Brain microvascular endothelial cell (primary cell): Measurements from ENCODE around the gene ZNF79.

Experiments used
- DNase-seq: peaks from one replicate; pipeline ENCODE4 v3.0.0-alpha.2; 2020
- H3K27ac ChIP-seq: fragments of 250-450 bp; sonication (Bioruptor Pico); 2 replicates; pipeline ENCODE4 v1.5.1; 2020; ENCODE audit warnings: mild to moderate bottlenecking, moderate library complexity
- H3K27me3 ChIP-seq: fragments of 250-450 bp; sonication (Bioruptor Pico); replicated peaks from 2 replicates; pipeline ENCODE4 v1.5.1; 2020; ENCODE audit warnings: mild to moderate bottlenecking
- H3K36me3 ChIP-seq: fragments of 250-450 bp; sonication (Bioruptor Pico); replicated peaks from 2 replicates; pipeline ENCODE4 v1.5.1; 2020; ENCODE audit warnings: mild to moderate bottlenecking
- H3K4me3 ChIP-seq: 2 replicates; pipeline ENCODE4 v1.5.1; 2011; ENCODE audit warnings: low read depth, mild to moderate bottlenecking, control low read depth, low read length, moderate library complexity
- in situ Hi-C: cut with HindIII; loops from 2 replicates; pipeline ENCODE4 v1.10.0; 2017; ENCODE audit warnings: low sequenced_read_pairs, low pct_ligation_motif_present
- TF ChIP-seq, protein P1 (sequence below): IDR thresholded peaks from 2 replicates; pipeline ENCODE4 v1.5.1; 2011; ENCODE audit warnings: low read depth, mild to moderate bottlenecking, moderate library complexity, low read length, control low read depth, inconsistent platforms; ENCODE audit errors: missing control alignments

Gene ZNF79

DNA sequence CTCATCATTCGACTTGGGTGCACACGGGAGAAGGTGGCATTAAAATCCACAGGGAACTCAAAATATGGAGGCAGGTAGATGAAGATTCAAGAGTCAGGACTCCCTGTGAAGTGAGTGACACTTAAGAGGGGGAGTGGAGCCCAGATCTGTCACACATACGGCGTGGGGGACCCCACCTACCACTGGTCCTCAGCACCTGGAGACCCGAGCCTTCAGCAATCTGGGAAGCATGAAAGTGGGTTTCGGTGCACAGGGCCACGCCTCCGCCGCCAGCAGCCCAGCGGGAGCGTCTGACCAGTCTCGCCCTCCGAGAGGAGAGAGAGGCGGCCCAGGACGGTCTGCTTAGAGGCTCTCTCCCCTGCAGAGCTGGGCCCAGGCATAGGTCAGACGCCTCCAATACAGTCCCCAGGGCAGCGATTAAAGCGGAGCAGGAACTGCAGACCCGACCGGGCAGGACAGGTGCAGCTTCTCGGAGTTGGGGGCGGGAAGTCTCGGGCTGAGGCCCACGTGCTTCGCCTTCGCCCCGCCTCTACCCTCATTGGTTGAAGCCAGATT lies 27.9 kb upstream of the ZNF79 start:
- Histone ChIP-seq H3K27ac (no peak overlapping the region), H3K4me3 (peak overlapping the region; percentile 53), H3K36me3 (no peaks in the 10 kb centered on the region), H3K27me3 (no peaks in the 10 kb centered on the region)
- DNase-seq, result no peak
- TF ChIP-seq, protein P1, sequence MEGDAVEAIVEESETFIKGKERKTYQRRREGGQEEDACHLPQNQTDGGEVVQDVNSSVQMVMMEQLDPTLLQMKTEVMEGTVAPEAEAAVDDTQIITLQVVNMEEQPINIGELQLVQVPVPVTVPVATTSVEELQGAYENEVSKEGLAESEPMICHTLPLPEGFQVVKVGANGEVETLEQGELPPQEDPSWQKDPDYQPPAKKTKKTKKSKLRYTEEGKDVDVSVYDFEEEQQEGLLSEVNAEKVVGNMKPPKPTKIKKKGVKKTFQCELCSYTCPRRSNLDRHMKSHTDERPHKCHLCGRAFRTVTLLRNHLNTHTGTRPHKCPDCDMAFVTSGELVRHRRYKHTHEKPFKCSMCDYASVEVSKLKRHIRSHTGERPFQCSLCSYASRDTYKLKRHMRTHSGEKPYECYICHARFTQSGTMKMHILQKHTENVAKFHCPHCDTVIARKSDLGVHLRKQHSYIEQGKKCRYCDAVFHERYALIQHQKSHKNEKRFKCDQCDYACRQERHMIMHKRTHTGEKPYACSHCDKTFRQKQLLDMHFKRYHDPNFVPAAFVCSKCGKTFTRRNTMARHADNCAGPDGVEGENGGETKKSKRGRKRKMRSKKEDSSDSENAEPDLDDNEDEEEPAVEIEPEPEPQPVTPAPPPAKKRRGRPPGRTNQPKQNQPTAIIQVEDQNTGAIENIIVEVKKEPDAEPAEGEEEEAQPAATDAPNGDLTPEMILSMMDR, result no peak
- in situ Hi-C loops, result no loop called here

DNA sequence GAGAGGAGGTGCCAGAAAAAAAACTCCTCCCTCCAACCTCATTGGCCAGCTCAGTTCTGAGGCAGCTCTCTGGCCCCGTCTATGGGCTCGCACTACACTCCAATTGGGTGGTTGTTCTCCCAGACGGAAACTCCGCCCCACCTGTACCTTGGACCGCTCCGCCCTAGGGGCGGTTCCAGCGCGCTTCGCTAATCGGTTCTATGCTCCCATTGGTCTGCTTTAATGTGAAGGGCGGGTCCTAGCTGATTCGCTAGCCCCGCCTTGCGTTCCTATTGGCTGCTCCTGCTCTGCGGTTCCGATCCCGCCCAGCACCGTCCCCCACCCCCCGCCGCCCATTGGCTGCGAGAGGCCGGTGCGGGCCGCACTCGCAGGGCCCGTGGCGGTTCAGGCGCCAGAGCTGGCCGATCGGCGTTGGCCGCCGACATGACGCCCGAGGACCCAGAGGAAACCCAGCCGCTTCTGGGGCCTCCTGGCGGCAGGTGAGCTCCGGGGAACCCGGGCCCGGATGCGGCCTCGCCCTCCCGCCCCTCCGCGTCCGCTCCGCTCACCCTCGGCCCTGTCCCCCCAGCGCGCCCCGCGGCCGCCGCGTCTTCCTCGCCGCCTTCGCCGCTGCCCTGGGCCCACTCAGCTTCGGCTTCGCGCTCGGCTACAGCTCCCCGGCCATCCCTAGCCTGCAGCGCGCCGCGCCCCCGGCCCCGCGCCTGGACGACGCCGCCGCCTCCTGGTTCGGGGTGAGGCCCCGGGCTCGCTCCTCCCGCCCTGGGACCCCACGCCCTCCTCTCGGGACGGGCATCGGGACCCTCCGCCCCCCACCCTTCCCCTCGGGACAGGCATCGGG lies 27.2 kb upstream of the ZNF79 start, which contains the start of gene SLC2A8:
Gene SLC2A8 (plus strand): TSS at position 362 of the 838 bp plus-strand sequence. CDS start 62 bp downstream, at position 424.
- Histone ChIP-seq H3K4me3 (peak within 1 kb of the TSS; percentile 56), H3K36me3 (no peaks in the 10 kb centered on the region), H3K27me3 (no peaks in the 10 kb centered on the region), H3K27ac (peak within 1 kb of the TSS; percentile 2)
- in situ Hi-C loops, result no loop called here
- TF ChIP-seq, protein P1, result no peak
- peak; percentile 99 for DNase-seq

DNA sequence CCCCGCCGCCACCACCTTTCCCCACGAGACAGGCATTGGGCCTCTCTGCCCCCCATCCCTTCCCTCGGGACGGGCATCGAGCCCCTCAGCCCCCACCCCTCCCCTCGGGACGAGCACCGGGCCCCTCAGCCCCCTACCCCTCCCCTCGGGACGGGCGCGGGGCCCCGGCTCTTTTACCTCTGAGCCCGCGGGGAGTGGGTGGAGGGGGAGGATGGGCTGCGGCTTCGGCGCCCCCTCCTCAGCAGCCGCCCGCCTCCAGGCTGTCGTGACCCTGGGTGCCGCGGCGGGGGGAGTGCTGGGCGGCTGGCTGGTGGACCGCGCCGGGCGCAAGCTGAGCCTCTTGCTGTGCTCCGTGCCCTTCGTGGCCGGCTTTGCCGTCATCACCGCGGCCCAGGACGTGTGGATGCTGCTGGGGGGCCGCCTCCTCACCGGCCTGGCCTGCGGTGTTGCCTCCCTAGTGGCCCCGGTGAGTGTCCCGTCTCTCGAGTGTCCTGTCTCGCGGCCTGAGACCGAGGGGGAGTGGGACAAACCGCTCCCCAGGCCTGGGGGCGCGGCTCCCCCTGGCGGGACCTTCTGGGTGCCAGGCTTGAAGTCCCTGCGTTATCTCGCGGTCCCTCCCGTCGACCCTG lies 26.4 kb upstream of the ZNF79 start:
- Histone ChIP-seq H3K4me3 (peak overlapping the region; percentile 56), H3K27me3 (no peaks in the 10 kb centered on the region), H3K27ac (no peak overlapping the region), H3K36me3 (no peaks in the 10 kb centered on the region)
- in situ Hi-C loops, result no loop called here
- peak; percentile 11 for DNase-seq
- TF ChIP-seq, protein P1, result peak; percentile 71

DNA sequence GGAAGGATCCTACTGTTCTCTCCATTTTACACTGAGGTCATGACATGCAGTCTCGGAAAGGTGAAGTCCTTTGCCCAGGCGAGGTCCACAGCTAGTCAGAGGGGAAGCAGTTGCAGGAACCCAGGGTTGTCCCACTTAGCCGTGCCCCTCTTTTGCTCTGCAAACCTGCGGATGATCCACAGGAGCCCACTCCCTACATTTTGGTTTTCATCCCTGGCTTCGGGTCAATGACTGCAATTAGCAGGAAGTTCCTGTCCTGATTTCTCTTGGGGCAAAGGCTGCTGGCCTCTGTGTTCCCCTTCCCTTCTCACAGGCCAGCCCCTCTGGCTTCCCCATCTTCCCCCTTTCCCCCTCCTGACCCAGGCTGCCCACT lies 25.9 kb upstream of the ZNF79 start:
- Histone ChIP-seq H3K4me3 (peak overlapping the region; percentile 56), H3K27me3 (no peaks in the 10 kb centered on the region), H3K36me3 (no peaks in the 10 kb centered on the region), H3K27ac (no peak overlapping the region)
- no peak for DNase-seq
- in situ Hi-C loops, result no loop called here
- TF ChIP-seq, protein P1, result no peak

DNA sequence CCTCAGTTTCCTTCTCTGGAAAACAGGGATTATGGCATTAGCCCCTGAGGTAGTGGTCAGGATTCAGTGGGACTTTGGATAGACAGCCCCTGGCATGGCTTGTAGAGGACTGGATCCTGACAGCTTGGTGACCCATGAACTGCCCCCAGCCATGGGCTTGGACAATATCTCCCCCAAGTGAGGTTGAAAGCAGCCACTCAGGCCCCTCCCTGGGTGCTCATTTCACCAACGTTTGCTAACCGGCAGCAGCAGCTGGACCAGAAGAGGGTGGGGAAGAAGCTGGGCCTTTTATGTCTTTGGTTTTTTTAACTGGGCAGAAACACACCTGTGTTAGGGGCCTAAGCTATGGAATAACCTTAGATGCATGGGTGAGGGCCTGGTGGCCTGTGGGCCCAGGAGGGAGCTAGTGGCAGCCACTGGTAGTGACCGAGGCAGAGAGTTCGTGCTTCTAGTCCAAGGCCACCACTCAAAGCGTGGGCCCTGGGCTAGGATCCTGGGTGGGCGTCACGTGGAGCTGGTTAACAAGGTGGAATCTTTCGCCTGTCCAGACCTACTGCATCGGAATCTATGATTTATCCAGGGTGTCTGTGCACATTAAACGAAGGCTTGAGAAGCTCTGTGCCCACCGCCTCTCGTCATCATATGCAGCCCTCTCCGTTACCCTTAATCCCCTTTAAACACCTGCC lies 25.3 kb upstream of the ZNF79 start:
- H3K36me3 ChIP-seq, result no peaks in the 10 kb centered on the region
- in situ Hi-C loops, result no loop called here
- TF ChIP-seq, protein P1, result no peak
- no peak overlapping the region for H3K4me3 ChIP-seq
- H3K27me3 ChIP-seq, result no peaks in the 10 kb centered on the region
- DNase-seq, result no peak
- no peak overlapping the region for H3K27ac ChIP-seq
